Large intestine (tissue), 3 donors: ENCODE data around the gene DIRAS2. TPM values are rescaled to one million over a fixed set of nuclear protein-coding genes. Genes with fewer than 3 reads are reported as not detected.

Experiments
- DNase-seq, 2 donors: peaks; one replicate each; pipeline versions ENCODE4 v3.0.0 to v3.0.0-alpha.2; 2013
- H3K27ac ChIP-seq: one replicate; pipeline ENCODE4 v1.5.1; 2013; ENCODE audit warnings: low read length
- H3K27me3 ChIP-seq: 2 replicates; pipeline ENCODE4 v1.6.1; 2013; ENCODE audit warnings: low read length; ENCODE audit not compliant: control insufficient read depth, insufficient read depth
- H3K36me3 ChIP-seq: 2 replicates; pipeline ENCODE4 v1.6.1; 2013; ENCODE audit warnings: low read length; ENCODE audit not compliant: control insufficient read depth, insufficient read depth
- H3K4me1 ChIP-seq: one replicate; pipeline ENCODE4 v1.6.1; 2013; ENCODE audit warnings: low read length; ENCODE audit not compliant: control insufficient read depth, insufficient read depth
- H3K4me3 ChIP-seq: one replicate; pipeline ENCODE4 v1.5.1; 2013; ENCODE audit warnings: low read length
- H3K9me3 ChIP-seq: one replicate; pipeline ENCODE4 v1.6.1; 2013; ENCODE audit warnings: mild to moderate bottlenecking, low read depth, low read length, moderate library complexity; ENCODE audit not compliant: control insufficient read depth
- WGBS: methylation state at CpG from one replicate; pipeline ENCODE4 v1.1.5; 2013; ENCODE audit warnings: low lambda C conversion rate; ENCODE audit not compliant: insufficient coverage; 5-methylcytosine and 5-hydroxymethylcytosine counted together
- polyA plus RNA-seq: library from polyadenylated mRNA; unstranded; fragments of 120-200 nt; gene quantifications from one replicate; pipeline ENCODE4 v1.2.1, GENCODE V29; 2013

Gene DIRAS2
- polyA plus RNA-seq, 1 donor, result 2.4 TPM

DNA sequence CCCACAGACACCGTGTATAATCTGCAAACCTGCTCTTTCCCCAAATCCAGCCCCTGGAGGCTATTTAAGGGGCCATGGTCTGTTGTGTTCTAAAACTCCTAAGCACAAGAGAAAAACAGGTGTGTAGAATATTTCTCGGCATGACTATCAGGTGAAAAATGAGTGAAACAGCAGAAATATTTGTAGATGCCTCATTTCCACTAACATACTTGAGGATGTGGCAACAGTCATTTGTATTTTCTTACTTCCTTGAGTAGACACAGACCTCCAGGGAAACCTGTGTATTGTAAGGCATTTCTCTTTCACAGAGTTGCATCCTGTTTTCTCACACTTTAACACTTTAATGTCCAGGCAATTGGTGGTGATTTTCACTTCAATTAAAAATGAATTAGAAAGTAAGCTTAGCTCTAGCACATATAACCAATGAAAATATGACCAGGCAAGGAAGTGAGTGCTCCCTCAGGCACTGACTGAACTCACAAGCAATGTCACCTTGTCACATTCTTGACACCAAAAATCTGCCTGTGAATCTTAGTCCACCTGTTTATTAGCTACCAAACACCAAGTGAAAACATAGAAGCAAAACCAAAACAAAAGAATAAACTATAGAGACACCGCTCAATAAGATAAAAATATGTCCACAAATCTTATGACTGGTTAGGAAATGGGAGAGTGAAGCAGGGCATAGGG, 64.4 kb downstream of the DIRAS2 start:
- Histone ChIP-seq H3K36me3 (no peaks in the 10 kb centered on the region), H3K4me1 (no peaks in the 10 kb centered on the region), H3K27ac (no peak overlapping the region), H3K4me3 (no peak overlapping the region), H3K9me3 (peaks cover 4% of the 10 kb centered on the region), H3K27me3 (no peaks in the 10 kb centered on the region)
- no peak for DNase-seq
- 92% methylated on average over 2 of the region's 3 CpGs for WGBS

DNA sequence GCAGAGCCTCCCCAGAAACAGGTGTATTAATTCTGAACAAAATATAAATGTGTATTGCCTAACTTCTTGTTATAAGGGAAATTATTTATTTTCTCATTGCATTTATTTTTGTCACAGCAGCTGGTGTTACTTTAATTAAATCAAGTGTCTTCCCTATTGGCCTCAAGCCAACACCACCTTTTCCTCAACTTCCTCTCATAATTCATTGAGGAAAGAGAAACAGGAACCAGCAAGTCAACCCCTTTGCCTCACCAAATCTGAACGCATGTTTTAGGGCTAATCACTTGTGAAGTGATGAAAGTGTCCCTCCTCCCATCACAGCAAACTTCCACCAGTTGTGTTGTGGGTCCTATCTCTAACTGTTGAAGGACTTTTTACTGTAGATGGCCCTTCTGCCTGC, 73.1 kb downstream of the DIRAS2 start:
- no peaks in the 10 kb centered on the region for H3K27me3 ChIP-seq
- no peaks in the 10 kb centered on the region for H3K4me1 ChIP-seq
- no peaks in the 10 kb centered on the region for H3K9me3 ChIP-seq
- WGBS, result no CpG with 5 or more reads among the region's 1 CpG
- no peak overlapping the region for H3K4me3 ChIP-seq
- DNase-seq, result no peak
- no peak overlapping the region for H3K27ac ChIP-seq
- H3K36me3 ChIP-seq, result no peaks in the 10 kb centered on the region

DNA sequence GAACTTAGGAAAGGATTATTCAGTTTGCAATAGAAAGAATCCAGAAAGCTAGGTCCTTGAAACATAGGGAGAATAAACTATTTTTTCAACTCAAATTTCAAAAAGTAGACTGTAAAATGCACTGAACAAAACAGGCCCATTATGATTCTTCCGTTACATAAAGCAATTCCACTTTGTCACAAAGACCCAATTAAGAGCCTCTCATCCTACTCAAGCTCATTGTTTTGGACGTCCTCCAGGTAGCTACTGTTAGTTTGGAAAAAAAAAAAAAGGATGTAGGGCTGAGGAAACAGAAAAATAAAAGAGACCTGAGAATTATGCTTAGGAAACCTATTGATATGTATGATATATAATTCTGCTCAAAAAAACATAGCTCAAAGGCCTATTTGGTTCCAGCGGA, 74.0 kb downstream of the DIRAS2 start:
- no peak for DNase-seq
- Histone ChIP-seq H3K4me3 (no peak overlapping the region), H3K9me3 (no peaks in the 10 kb centered on the region), H3K4me1 (no peaks in the 10 kb centered on the region), H3K36me3 (no peaks in the 10 kb centered on the region), H3K27me3 (no peaks in the 10 kb centered on the region), H3K27ac (no peak overlapping the region)
- 87% methylated on average over 3 of the region's 3 CpGs for WGBS

DNA sequence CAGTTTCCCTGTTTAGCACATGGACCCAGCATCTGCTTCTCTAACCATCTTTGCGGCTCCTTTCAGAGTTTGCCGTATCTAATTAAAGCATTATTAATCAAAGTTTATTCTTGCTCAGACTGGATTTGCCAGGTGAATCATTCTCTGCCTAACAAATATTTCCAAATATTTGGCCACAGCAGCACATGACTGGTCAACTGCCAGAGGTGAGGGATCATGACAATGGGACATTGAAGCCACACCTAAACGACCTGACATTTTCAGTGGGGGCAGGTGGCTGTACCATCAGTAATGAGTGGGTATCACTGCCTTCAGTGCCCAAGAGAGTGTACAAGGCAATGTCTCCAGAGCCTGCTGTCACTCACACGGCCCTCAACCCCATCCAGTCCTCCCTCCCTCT, 80.4 kb downstream of the DIRAS2 start:
- DNase-seq, result no peak
- whole genome bisulfite sequencing, result 67% methylated on average over 1 of the region's 4 CpGs
- Histone ChIP-seq H3K36me3 (no peaks in the 10 kb centered on the region), H3K4me1 (no peaks in the 10 kb centered on the region), H3K27me3 (no peaks in the 10 kb centered on the region), H3K4me3 (no peak overlapping the region), H3K9me3 (no peaks in the 10 kb centered on the region), H3K27ac (no peak overlapping the region)

Other genes with a start within 250 kb of the DIRAS2 start
- gene SYK, start 159.0 kb upstream of the DIRAS2 start, polyA plus RNA-seq, result 27.3 TPM